Renal cortex interstitium (tissue), 11 donors: ENCODE results near the gene SERTAD4. TPM values are rescaled to one million over a fixed set of nuclear protein-coding genes. Genes with fewer than 3 reads are reported as not detected.

Experiments used
- DNase-seq, 11 donors: peaks; one replicate each; pipeline ENCODE4 v3.0.0-alpha.2; 2013; ENCODE audit warnings: low read depth in 9 of 11, low spot score in 4 of 11; ENCODE audit errors: extremely low read depth in 1 of 11
- polyA plus RNA-seq, 3 donors: library from polyadenylated mRNA; unstranded; fragments of 120-200 nt; gene quantifications; one replicate each; pipeline ENCODE4 v1.2.1, GENCODE V29; 2013; ENCODE audit not compliant: insufficient read length in 3 of 3

The SERTAD4 gene
- polyA plus RNA-seq, 3 donors = 2.8 to 3.9 (median 3.5) TPM

DNA sequence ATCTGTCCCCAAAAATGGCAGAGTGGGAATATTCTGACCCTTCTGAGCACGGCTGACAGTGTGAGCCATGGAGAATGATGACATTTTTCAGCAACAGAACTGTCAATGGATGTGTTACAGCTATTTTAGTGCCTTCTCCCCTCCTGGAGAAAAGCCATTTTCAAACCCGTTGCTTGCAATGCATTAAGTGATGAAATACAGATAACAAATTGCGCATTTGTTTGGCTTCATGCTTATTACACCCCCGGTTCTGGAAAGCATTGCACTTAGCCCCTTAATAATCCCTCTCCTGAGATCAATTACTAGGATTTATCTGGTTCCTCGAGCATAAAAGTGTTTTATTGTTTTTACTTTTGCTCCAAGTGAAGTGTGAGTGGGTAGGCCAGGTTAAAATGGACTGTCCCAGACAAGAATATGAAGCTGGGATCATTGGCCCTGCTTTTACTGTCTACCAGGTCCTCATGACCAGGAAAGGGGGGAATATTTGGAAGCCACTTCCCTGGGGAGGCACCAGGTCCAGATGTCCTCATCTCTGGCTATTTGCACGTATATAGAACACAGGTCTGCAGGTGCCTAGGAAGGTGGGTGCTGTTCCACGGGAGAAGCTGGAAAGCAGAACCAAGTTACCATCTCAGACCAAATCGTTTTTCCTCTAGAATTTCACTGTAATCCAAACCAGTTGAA lies 58.6 kb downstream of the SERTAD4 start:
- no peak for DNase-seq

DNA sequence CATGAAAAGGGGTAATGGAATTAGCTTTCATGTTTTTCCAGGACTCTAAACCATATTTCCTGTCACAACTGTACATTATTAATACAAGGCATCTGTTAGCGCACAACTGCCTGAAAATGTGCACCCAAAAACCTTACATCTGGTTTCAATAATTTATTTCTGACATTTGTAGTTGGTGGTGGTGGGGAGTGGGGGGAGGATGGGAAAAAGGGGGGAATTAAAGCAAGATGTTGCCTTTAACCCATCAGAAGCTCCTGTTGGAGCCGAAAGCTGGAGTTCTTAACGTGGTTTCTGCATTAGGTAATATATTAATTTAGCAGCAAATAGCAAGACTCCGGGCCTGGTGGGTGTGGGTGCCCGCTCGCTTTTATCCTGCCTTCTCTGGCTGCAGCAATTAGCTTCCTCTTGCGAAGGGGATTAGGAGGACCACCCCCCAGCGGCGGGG lies 59.2 kb downstream of the SERTAD4 start:
- peak in 5 of 11 donors; percentile 25 to 72 (median 46) for DNase-seq

DNA sequence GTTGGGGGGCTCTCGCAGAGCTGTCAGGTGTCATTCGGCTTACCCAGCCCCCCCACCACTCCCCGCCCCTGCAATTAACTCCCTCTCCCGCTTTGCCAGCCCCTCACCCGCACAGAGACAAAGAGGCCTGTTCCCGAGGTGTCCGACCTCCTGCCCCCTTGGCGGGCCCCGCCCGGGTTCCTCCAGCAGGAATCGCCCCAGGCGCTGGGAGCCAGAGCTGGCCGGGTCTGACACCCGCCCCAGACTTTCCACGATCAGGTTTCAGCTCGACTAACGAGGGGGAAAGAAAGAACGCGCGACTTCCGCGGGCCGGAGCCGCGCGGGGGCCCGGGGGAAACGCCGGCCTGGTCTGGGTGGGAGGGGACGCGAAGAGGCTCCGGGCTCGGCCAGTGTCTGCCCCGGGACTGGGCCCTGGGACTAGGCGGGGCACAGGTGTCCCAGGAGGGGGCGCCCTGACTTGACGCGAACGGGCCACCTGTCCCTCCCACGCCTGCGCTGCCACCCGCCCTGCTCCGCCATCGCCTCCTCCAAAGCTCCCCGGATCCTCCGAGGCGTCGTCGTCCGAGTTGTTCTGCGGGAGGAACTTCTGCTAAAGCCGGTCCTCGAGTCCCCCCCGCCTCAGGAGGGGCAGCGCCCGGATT lies 59.8 kb downstream of the SERTAD4 start:
- DNase-seq = peak in 3 of 11 donors; percentile 50 to 57 (median 56)

DNA sequence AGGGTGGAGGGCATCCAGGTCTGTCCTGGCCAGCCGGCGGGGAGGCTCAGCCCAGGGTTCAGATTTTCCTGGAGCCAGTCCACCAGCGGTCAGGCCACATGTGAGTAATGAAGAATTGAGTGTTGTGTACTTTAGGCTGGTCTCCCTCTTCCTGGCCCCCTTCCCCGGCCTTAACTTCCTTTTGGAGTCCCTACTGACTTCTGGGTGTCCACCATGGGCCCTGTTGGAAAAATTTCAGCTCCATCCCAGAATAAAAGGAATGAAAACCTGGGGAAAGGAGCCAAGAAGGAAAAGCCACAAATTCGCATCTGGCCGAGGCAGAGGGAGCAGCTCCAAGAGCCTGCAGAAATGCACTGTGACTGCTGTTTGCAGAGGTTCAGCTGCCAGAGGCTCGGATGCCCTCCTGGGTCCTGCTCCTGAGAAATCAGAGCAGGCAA lies 60.6 kb downstream of the SERTAD4 start:
- DNase-seq = peak in 2 of 11 donors; percentile 22 to 38

DNA sequence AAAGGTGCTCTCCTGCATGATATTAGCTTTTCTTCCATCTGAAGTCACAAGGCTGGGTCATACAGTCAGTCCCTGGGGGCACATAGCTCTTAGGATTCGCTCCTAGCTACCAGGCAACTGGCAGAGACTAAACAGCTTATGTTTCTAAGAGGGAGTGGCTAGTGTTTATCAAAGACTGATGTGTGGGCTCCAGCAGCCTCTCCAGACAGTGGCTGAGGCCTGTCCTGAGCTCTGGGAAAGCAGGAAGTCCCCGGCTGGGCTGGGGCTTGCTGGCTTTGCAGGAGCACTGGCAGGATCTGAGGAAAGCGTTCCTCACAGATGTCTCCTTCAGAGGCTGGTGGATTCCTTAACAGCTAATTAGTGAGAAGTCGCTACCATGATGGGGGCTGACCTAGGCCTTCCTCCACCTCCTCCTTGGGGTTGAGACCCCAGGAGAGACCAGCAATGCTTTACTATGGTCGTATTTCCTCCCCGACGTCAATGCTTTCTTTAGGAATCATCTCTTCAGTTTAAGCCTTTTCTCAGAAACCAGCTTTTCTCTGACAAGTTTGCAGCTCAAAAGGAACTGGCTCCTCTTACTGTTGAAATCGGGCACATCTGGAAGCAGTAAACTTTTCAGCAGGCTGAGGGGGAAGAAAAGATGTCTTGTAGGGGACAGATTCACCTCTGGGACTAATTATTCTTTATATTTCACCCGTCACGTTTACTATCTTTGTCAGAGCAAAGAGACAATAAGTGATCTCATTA lies 62.6 kb downstream of the SERTAD4 start:
- peak in 1 of 11 donors; percentile 31 for DNase-seq

Other genes starting within 250 kb of the SERTAD4 start
- gene HHAT, start 96.1 kb downstream of the SERTAD4 start, polyA plus RNA-seq = 10 to 100 TPM; 13.0 to 14.9 (median 14.8) TPM